ENCODE measurements around the gene MELK. TPM values are rescaled to one million over a fixed set of nuclear protein-coding genes. Genes with fewer than 3 reads are reported as not detected.

The MELK gene
- total RNA-seq, 1 experiment from 2014 or later = 63.2 TPM

- H3K9me2 ChIP-seq (ENCODE audit: insufficient read depth) = no peaks in the 10 kb centered on the region
- DNase-seq (ENCODE audit: low read depth, low spot score) = peak; percentile 7
- ChIA-PET RAD21 (ENCODE audit: low non-redundant PET in 1 of 2, low total read pairs in 2 of 2, uncharacterized antibody in 2 of 2, unreplicated experiment in 2 of 2) (interaction anchor here in 1 of 2 experiments (0.5 kb wide), 1 partner anchor 11 kb away, joined by 4 read pairs; no protein-coding TSS in a partner anchor), POLR2A (no interaction called here), CTCF (interaction anchor here (0.6 to 2.6 kb wide), 9 partner anchors 8 to 226 kb away, joined by 3 to 30 read pairs (median 3); no protein-coding TSS in a partner anchor)
- peak; percentile 70 for ATAC-seq
- peaks cover 5% of the 10 kb centered on the region; the same call in 1 of the 2 replicates for H4K20me1 ChIP-seq (ENCODE audit: insufficient read depth)
- intact Hi-C loops (cut with micrococcal nuclease) = loop anchor here (1.0 to 5.0 kb wide), 3 partner anchors 96 to 359 kb away; no protein-coding TSS in a partner anchor
- H3K4me3 ChIP-seq (replicated peaks in 1 of 2; ENCODE audit: low read depth in 1 of 2, low read length in 2 of 2) = no peak overlapping the region
- no peak for TF ChIP-seq ELF1 (IDR thresholded peaks at IDR 0.05; ENCODE audit: borderline replicate concordance, low read depth)
- no peak for TF ChIP-seq EZH2 (IDR thresholded peaks at IDR 0.05)
- peak; percentile 58 for TF ChIP-seq RAD21 (IDR thresholded peaks at IDR 0.05; ENCODE audit: low read depth)
- TF ChIP-seq CTCF (IDR thresholded peaks at IDR 0.05 in 2 of 3, conservative IDR thresholded peaks at IDR 0.05 in 1 of 3; ENCODE audit: borderline replicate concordance in 1 of 3, insufficient read depth in 1 of 3, low read depth in 2 of 3, low read length in 2 of 3) = peak; percentile 43 to 72 (median 47); a peak in 5 of 6 replicates
- no peak for TF ChIP-seq SP1 (IDR thresholded peaks at IDR 0.05; ENCODE audit: low read depth)
- no peak for TF ChIP-seq CEBPB (IDR thresholded peaks at IDR 0.05; ENCODE audit: low read depth)
- no peak overlapping the region for H3K4me2 ChIP-seq (ENCODE audit: low read length)
- peaks cover 15 to 28% of the 10 kb centered on the region in 2 experiments; a peak in 3 of 4 replicates for H3K36me3 ChIP-seq (ENCODE audit: control insufficient read depth in 1 of 2, insufficient read depth in 2 of 2, low read length in 2 of 2)
- H3K27ac ChIP-seq (ENCODE audit: low read depth, low read length) = no peak overlapping the region
- no peaks in the 10 kb centered on the region for H3K9me3 ChIP-seq (ENCODE audit: control insufficient read depth in 1 of 2, insufficient read depth in 1 of 2, low read depth in 1 of 2, low read length in 2 of 2)
- BruUV-seq (replicated peaks) = no TSS peak
- no peaks in the 10 kb centered on the region for H3K4me1 ChIP-seq (ENCODE audit: control insufficient read depth in 1 of 2, insufficient read depth in 2 of 2, low read length in 2 of 2)
- no peak overlapping the region for H3K9ac ChIP-seq (ENCODE audit: low read length)
- no peaks in the 10 kb centered on the region for H3K27me3 ChIP-seq (ENCODE audit: insufficient read depth, low read length)
- H3K79me2 ChIP-seq (ENCODE audit: insufficient read depth, low read length) = peaks cover 29% of the 10 kb centered on the region
- H2AFZ ChIP-seq (ENCODE audit: low read depth, low read length, poor library complexity, severe bottlenecking) = no peak overlapping the region
These were observed 60.2 kb downstream of the MELK start for GRCh38 chr9:36632892-36633291.
